Activated naive CD8-positive, alpha-beta T cell treated with anti-CD3 and anti-CD28 coated beads for 36 hours (primary cell): ENCODE results near the gene ASAP2. TPM values are rescaled to one million over a fixed set of nuclear protein-coding genes. Genes with fewer than 3 reads are reported as not detected.

Experiments used
- DNase-seq: peaks from one replicate; pipeline ENCODE4 v3.0.0; 2021
- H3K27ac Mint-ChIP-seq: one replicate; pipeline ENCODE4 v1.8.0; 2022; ENCODE audit warnings: mild to moderate bottlenecking, moderate library complexity, mixed read lengths
- H3K27me3 Mint-ChIP-seq: one replicate; pipeline ENCODE4 v1.8.0; 2022; ENCODE audit warnings: mild to moderate bottlenecking, mixed read lengths
- H3K36me3 Mint-ChIP-seq: one replicate; pipeline ENCODE4 v1.8.0; 2021; ENCODE audit warnings: mild to moderate bottlenecking, mixed read lengths
- H3K4me1 Mint-ChIP-seq: one replicate; pipeline ENCODE4 v1.8.0; 2021; ENCODE audit warnings: mixed read lengths
- H3K4me3 Mint-ChIP-seq: one replicate; pipeline ENCODE4 v1.8.0; 2022; ENCODE audit warnings: mild to moderate bottlenecking, moderate library complexity, mixed read lengths
- H3K9me3 Mint-ChIP-seq: one replicate; pipeline ENCODE4 v1.8.0; 2022; ENCODE audit warnings: mixed read lengths
- total RNA-seq, 2 experiments: library from RNA; stranded (reverse); gene quantifications; one replicate each; pipeline ENCODE4 v1.2.3, GENCODE V29; 2021

ASAP2 gene
- total RNA-seq, 2 experiments from 2014 or later, result 0.04 to 0.12 TPM

DNA sequence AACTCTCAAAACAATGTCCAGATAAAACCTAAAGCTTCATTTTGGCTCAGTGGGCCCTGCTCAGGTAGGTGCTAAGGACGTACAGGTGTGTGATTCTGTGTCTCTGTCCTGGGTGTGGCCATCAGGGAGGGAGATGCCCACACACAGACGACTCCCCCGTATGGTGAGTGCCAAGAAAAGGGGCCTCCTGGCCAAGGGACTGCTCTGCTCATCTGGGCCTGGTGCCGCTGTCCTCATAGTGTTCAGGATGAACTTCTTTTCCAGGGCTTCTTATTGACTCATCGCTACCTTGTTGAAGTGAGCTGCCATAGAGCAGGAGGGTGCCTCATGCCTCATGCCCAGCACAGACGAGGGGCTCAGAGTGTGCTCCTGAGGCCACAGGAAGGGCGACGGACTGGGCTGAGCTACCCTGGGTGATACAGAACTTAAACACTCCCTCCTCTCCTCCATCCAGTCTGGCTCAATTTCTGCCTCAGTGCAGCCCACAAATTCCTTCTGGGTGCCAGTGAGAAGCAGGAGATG lies 158.9 kb downstream of the ASAP2 start:
- Mint-ChIP-seq H3K27ac (no peak overlapping the region), H3K9me3 (no peaks in the 10 kb centered on the region), H3K4me3 (no peak overlapping the region), H3K27me3 (peaks cover 5% of the 10 kb centered on the region), H3K4me1 (no peaks in the 10 kb centered on the region), H3K36me3 (no peaks in the 10 kb centered on the region)
- DNase-seq, result no peak

GRCh38 chr2:9366026-9366425 lies 159.4 kb downstream of the ASAP2 start:
- no peak overlapping the region for H3K27ac Mint-ChIP-seq
- no peak overlapping the region for H3K4me3 Mint-ChIP-seq
- H3K27me3 Mint-ChIP-seq, result peaks cover 5% of the 10 kb centered on the region
- no peaks in the 10 kb centered on the region for H3K9me3 Mint-ChIP-seq
- no peaks in the 10 kb centered on the region for H3K36me3 Mint-ChIP-seq
- DNase-seq, result no peak
- no peaks in the 10 kb centered on the region for H3K4me1 Mint-ChIP-seq

DNA sequence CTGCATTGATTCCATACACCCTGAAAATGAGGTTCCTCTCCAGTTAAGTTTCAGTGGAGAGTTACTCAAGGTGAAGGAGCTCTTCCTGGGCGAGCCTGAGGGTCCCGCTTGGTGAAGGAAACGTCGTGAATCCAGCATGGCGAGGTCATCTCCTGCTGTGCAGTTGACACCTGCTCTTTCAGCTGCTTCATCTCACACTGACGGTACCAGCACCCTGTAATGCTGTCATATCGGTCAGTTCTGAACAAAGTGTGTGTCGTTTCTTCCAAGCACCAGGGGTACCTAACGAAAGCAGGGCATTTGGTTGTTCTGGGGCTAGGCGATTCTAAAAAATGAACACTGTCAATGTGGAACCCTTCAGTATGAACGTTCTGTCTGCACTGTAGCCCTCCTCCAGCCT lies 164.1 kb downstream of the ASAP2 start:
- DNase-seq, result no peak
- no peak overlapping the region for H3K4me3 Mint-ChIP-seq
- H3K4me1 Mint-ChIP-seq, result no peaks in the 10 kb centered on the region
- H3K27me3 Mint-ChIP-seq, result no peaks in the 10 kb centered on the region
- no peaks in the 10 kb centered on the region for H3K36me3 Mint-ChIP-seq
- H3K9me3 Mint-ChIP-seq, result no peaks in the 10 kb centered on the region
- H3K27ac Mint-ChIP-seq, result no peak overlapping the region

- no peak overlapping the region for H3K4me3 Mint-ChIP-seq
- no peaks in the 10 kb centered on the region for H3K9me3 Mint-ChIP-seq
- no peaks in the 10 kb centered on the region for H3K27me3 Mint-ChIP-seq
- H3K36me3 Mint-ChIP-seq, result no peaks in the 10 kb centered on the region
- no peak for DNase-seq
- no peak overlapping the region for H3K27ac Mint-ChIP-seq
- no peaks in the 10 kb centered on the region for H3K4me1 Mint-ChIP-seq
Measured at GRCh38 chr2:9373047-9373446, 166.4 kb downstream of the ASAP2 start.

DNA sequence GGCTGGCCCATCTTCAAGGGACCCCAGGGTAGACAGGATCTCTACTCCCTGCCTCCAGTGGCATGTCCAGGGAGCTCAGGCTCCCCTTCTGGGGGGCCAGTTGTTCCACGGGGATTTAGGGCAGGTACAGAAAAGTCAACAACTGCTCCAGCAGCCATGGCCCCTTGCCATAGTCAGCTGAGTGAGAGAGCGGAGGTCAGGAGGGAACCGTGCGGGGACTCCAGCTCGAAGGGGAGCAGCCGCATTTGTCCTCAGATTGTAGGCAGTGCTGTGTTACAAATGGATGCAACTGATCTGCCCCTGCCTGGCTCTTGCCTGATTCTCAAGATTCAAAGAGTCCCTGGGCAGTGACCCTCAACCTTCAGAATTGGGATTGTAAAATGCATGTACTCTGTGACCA lies 166.9 kb downstream of the ASAP2 start:
- DNase-seq, result no peak
- H3K9me3 Mint-ChIP-seq, result no peaks in the 10 kb centered on the region
- no peak overlapping the region for H3K4me3 Mint-ChIP-seq
- H3K27ac Mint-ChIP-seq, result no peak overlapping the region
- H3K27me3 Mint-ChIP-seq, result no peaks in the 10 kb centered on the region
- H3K4me1 Mint-ChIP-seq, result no peaks in the 10 kb centered on the region
- H3K36me3 Mint-ChIP-seq, result no peaks in the 10 kb centered on the region

DNA sequence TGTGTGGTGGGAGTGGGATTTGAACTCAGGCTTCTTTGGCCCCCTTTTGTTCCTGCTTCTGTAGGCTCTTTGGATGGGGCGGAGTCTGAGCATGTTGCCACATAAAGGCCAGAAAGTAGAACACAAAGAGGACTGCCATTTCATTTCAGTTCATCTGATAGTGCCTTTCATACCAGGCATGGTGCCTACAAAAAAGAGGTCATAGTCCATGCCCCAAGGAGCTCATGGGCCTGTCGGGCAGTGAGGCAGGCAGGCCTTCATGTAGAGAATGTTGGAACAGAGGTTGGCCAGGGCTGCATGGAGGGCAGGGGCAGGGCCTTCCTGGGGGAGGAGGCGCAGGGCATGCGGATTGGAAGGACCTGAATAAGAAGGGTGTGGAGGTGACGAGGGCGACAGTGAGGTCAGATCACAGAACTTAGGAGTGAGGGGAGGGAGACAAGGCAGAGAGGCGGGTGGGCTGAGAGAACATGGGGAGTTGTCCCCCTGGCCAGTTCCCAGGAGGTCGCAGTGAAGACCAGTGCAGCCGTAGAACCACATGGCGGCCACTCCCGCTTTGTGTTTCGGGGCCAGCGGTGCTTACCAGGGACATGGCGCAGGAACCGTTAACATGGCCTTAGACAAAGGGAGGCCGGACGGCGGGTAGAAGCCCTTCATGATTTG lies 167.6 kb downstream of the ASAP2 start:
- no peak for DNase-seq
- H3K27me3 Mint-ChIP-seq, result no peaks in the 10 kb centered on the region
- no peak overlapping the region for H3K27ac Mint-ChIP-seq
- H3K36me3 Mint-ChIP-seq, result no peaks in the 10 kb centered on the region
- H3K9me3 Mint-ChIP-seq, result no peaks in the 10 kb centered on the region
- H3K4me1 Mint-ChIP-seq, result no peaks in the 10 kb centered on the region
- no peak overlapping the region for H3K4me3 Mint-ChIP-seq

DNA sequence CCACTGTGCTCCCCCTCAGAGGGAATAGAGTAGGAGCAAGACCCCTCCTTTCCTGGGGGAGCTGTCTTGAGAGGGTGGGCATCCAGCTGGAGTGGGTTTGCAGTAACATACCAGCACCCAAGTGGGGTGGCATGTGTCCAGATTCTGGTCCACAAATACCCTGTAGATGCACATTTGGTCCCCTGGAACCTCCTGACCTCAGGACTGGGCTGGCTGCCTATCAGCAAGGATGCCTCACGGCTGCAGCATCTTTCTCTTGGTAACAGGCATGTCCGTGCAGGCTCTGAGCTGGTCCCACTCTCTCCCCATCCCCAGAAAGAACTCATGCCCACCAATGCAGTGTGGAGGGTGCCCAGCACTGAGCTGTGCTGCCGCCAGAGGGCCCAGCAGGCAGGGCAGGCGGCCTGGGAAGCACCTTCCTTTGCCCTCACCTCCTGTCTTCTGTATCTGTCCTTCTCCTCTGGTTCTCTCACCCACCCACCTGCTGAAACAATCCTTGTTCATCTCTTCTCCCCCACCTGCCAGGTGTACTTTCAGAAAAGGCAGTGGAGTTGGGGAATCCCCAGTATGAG lies 169.3 kb downstream of the ASAP2 start:
- DNase-seq, result no peak
- Mint-ChIP-seq H3K27ac (no peak overlapping the region), H3K9me3 (no peaks in the 10 kb centered on the region), H3K27me3 (no peaks in the 10 kb centered on the region), H3K4me1 (no peaks in the 10 kb centered on the region), H3K36me3 (no peaks in the 10 kb centered on the region), H3K4me3 (no peak overlapping the region)

DNA sequence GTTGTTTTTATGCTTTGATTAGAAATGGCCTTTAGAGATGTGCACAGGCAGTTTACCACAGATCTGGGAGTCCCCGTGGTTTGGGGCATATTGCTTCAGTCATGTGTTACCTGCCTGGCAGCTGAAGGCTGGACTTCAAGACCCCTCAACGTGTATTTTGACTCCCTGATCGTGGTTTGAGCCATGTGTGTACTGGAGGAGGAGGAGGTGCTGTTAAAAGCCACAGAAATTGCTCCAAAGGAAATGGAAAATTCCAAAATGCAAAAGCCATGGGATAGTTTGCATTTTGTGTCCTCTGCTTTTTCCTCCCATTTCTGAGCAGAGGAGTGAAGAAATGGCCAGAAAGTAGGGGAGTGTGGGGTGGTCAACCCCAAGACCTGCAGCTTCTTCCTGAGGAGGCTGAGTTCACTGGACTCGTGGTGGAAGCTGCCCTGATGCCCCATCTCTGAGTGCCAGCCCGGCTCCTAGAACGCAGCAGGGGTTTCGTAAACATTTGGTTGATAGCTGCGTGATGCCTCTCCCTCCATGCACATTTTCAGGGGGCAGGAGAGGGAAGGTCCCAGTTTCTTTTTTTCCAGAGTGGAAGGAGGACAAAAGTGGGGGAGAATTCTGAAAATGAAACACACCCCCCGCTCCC lies 171.0 kb downstream of the ASAP2 start:
- Mint-ChIP-seq H3K27me3 (no peaks in the 10 kb centered on the region), H3K9me3 (no peaks in the 10 kb centered on the region), H3K36me3 (no peaks in the 10 kb centered on the region), H3K27ac (no peak overlapping the region), H3K4me1 (no peaks in the 10 kb centered on the region), H3K4me3 (no peak overlapping the region)
- no peak for DNase-seq

DNA sequence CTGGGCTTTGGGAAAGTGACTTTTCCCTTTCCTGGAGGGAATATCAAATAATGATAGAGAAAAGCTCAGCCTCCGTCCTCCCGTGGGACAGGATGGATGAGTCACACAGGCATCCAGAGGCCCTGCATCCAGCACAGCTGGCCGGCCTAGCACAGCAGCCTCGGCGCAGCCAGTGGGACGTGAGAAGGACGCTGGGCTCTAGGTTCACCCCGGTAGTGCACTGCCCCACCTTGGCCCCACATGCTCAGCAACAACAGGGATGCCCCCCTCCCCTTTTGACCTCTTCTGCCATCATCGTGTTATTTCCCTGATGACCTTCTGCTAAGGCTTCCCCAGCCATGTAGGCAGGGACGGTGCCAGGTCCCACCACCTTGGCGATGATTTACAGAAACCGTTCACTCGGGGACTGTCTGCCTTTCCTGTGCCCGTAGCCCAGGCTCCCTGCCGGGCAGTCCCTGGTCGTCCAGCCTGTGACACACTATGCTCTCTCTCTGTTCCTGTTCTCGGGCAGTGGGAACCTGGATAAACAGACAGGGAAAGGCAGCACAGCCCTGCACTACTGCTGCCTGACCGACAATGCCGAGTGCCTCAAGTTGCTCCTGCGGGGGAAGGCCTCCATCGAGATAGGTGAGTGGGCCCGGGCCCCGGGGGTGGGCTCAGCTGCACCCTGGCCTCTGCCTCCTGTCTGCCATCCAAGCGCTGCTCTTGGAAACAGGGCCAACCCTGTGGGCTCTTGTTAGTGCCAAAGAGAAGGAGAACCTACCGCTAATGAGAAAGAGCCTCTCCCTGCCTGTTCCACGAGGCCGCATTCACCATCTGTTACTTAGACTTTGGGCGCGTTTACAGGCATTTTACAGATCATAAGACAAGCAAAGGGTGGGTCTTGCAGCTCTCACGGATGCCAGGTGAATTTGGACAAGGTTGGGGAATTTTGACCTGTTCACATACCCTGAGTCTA lies 172.1 kb downstream of the ASAP2 start:
- Mint-ChIP-seq H3K9me3 (no peaks in the 10 kb centered on the region), H3K27ac (no peak overlapping the region), H3K36me3 (no peaks in the 10 kb centered on the region), H3K27me3 (no peaks in the 10 kb centered on the region), H3K4me3 (no peak overlapping the region), H3K4me1 (no peaks in the 10 kb centered on the region)
- DNase-seq, result no peak

DNA sequence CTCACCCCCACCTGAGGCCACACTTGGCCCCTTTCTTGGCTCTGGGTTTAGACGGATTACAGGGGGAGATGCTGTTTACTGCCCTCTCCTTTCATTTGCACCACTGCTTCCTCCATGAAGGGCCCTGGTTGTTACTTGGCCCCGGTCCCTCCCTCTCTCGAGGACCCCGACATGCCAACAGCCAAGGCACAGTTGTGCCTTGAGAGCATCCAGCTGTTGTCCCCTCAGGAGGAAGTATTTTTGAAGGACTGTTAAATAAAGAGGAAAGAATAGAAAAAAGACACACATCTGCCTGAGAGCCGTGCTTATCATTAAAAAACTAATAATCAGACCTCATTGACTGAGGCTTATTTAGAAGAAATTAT lies 172.8 kb downstream of the ASAP2 start:
- DNase-seq, result no peak
- no peaks in the 10 kb centered on the region for H3K27me3 Mint-ChIP-seq
- H3K27ac Mint-ChIP-seq, result no peak overlapping the region
- H3K4me1 Mint-ChIP-seq, result no peaks in the 10 kb centered on the region
- no peaks in the 10 kb centered on the region for H3K36me3 Mint-ChIP-seq
- no peak overlapping the region for H3K4me3 Mint-ChIP-seq
- no peaks in the 10 kb centered on the region for H3K9me3 Mint-ChIP-seq

DNA sequence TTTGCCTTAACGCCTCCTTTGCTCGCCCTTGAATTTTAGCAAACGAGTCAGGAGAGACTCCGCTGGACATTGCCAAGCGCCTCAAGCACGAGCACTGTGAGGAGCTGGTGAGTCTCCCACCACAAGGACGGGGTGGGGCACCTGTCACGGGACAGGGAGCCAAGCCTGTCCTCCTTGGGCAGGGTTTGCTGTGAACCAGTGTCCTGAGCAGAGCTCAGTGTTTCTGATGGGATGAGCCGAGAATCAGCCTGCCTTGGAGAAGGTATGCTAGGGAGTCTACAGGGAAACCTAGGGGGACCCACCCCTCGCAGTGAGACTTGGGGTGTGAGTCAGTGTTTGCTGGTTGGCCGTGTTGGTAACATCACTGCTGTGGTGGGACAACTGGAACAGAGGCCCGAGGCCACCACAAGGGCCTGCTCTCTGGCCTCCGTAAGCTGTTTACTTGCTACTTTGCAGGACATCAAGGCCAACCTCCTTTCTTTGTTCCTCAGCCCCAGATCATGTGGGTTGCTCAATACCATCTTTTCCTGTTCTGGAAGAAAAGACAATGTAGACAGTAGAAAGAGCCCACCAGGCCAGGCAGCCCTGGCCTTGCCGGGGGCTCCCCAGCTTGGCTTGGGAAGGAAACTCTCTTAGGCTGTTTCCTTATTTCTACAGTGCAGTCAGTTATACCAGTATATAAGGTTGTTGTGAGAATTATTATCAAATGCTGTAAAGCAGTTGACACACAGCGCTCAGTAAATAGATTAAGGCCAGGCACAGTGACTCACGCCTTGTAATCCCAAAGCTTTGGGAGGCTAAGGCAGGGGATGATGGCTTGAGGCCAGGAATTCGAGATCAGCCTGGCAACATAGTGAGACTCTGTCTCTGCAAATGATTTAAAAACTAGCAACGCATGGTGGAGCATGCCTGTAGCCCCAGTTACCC lies 174.4 kb downstream of the ASAP2 start:
- H3K4me1 Mint-ChIP-seq, result no peaks in the 10 kb centered on the region
- H3K27ac Mint-ChIP-seq, result no peak overlapping the region
- H3K9me3 Mint-ChIP-seq, result no peaks in the 10 kb centered on the region
- no peak overlapping the region for H3K4me3 Mint-ChIP-seq
- H3K36me3 Mint-ChIP-seq, result no peaks in the 10 kb centered on the region
- no peaks in the 10 kb centered on the region for H3K27me3 Mint-ChIP-seq
- DNase-seq, result no peak

DNA sequence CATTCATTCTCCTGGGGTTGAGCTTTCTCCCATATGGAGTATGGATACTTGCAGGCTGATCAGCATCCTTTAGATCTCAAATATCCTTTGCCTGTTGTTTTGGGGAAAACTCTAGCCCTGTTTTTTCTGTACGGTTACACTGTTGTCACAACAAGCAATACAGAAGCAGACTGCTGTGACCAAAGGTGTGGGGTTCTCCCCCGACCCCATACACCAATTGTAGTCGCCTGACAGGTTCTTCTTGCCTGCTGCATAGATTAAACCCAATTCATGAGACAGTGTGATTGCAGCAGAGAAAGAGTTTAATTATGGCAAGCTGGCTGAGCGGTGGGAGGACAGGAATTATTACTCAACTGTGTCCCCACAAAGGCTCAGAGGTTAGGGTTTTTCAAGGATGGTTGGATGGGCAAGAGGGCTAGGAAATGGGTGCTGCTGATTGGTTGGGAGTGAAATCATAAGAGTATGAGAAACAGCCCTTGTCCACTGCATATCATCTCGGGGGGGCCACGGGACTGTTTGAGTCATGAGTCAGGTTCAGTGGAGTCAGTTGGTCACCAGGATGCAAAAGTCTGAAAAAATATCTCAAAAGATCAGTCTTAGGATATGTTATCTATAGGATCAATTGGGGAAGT lies 176.1 kb downstream of the ASAP2 start:
- H3K36me3 Mint-ChIP-seq, result no peaks in the 10 kb centered on the region
- DNase-seq, result no peak
- no peaks in the 10 kb centered on the region for H3K4me1 Mint-ChIP-seq
- H3K27me3 Mint-ChIP-seq, result no peaks in the 10 kb centered on the region
- no peaks in the 10 kb centered on the region for H3K9me3 Mint-ChIP-seq
- no peak overlapping the region for H3K4me3 Mint-ChIP-seq
- H3K27ac Mint-ChIP-seq, result no peak overlapping the region

DNA sequence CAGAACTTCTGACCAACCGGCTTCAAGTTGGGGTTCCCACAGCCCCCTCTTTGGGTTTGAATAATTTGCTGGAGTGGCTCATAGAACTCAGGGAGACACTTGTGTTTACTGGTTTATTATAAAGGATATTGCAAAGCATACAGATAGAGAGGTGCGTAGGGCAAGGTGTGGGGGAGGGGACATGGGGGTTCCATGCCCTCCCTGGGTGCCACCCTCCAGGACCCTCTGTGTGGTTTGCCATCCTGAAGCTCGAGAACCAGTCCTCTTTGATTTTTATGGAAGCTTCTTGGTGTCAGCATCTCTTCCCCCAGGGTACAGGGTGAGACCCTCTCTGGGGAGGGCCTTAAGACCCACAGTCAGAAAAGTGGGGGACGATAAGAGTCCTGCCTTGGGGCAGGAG lies 177.9 kb downstream of the ASAP2 start:
- Mint-ChIP-seq H3K9me3 (no peaks in the 10 kb centered on the region), H3K36me3 (no peaks in the 10 kb centered on the region), H3K27ac (no peak overlapping the region), H3K27me3 (no peaks in the 10 kb centered on the region), H3K4me1 (no peaks in the 10 kb centered on the region), H3K4me3 (no peak overlapping the region)
- no peak for DNase-seq

GRCh38 chr2:9385841-9386240 lies 179.2 kb downstream of the ASAP2 start:
- H3K4me3 Mint-ChIP-seq, result no peak overlapping the region

More at GRCh38 chr2:9385841-9386240, 179.2 kb downstream of the ASAP2 start:
- no peak for DNase-seq
- no peaks in the 10 kb centered on the region for H3K9me3 Mint-ChIP-seq
- H3K36me3 Mint-ChIP-seq, result no peaks in the 10 kb centered on the region
- no peaks in the 10 kb centered on the region for H3K4me1 Mint-ChIP-seq
- H3K27me3 Mint-ChIP-seq, result no peaks in the 10 kb centered on the region
- no peak overlapping the region for H3K27ac Mint-ChIP-seq
